GM19043 (cell line): ENCODE results near the gene TPTE.
"Not testable (repeated sequence)": the region's sequence is repeated elsewhere in the genome, so short reads cannot be mapped to it uniquely, and the experiment has no call there.

Experiments used
- ATAC-seq: cut with Tn5 transposase; IDR thresholded peaks from one replicate; pipeline ENCODE4 v1.9.1; 2021; ENCODE audit warnings: low read depth; ENCODE audit not compliant: unreplicated experiment

Gene TPTE

DNA sequence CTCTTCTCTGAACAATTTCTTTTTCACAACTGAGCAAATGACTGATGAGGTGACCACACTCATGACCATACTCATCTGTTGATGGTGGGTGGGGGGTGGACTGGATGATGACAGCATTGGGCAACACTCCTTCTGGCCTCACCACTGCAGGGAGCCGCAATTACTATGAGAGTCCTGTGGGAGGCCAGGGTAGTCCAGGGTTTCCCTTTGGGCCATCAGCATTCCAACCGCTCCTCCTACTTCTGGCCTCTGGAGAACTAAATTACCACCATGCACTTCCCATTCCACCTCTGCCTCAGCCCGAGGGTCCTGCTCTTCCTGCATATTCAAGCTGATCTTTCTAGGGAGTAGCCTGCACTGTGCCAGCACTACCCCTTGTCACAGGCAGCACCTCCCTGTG is 94.7 kb downstream of the TPTE start:
- ATAC-seq, result not testable (repeated sequence)

- ATAC-seq, result no peak
Measured at GRCh38 chr21:10616535-10616934, 95.2 kb downstream of the TPTE start.

DNA sequence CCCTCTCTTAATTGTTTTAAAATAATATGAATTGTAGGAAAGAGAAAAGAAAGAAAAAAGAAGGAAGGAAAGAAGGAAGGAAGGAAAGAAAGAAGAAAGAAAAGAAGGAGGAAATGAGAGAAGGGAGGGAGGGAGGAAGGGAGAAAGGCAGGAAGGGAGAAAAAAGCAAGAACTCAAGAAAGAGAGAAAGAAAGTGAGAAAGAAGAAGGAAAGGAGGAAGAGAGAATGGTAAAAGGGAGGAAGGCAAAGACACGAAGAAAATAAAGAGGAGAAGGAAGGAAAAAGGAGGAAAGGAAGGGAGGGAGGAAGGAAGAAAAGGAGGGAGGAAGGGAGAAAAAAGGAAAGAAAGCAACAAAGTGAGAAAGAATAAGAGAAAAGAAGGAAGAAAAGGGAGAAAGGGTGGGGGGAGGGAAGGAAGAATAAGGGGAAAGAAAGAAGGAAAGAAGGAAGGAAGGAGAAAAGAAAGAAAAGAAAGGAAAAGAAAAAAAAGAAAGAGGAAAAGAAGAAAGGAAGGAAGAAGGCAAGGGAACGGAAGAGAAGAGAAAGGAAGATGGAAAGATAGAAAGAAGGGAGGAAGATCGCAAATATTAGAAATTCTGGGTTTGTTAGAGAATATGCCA is 95.9 kb downstream of the TPTE start:
- not testable (repeated sequence) for ATAC-seq

DNA sequence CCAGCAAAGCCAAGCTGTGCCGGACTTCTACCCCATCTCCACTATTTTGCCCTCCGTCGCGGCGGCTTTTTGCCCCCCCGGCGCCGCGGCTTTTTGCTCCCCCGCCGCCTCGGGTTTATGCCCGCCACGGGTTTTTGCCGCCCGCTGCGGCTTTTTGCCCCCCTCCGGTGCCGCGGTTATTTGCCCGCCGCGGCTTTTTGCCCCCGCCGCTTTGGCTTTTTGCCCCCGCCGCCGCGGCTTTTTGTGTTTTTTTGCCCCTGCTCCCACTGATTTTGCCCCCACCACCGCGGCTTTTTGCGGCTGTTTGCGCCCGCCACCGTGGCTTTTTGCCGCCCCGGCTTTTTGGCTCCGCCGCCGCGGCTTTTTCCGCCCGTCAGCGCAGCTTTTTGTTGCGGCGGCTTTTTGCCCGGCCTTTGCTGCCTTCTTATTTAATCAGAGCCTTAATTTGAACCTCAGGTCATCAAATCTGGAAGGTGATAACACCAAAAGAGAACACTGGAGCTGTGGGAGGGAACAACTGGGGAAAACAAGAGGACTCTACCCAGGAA is 106.0 kb downstream of the TPTE start:
- ATAC-seq, result no peak

DNA sequence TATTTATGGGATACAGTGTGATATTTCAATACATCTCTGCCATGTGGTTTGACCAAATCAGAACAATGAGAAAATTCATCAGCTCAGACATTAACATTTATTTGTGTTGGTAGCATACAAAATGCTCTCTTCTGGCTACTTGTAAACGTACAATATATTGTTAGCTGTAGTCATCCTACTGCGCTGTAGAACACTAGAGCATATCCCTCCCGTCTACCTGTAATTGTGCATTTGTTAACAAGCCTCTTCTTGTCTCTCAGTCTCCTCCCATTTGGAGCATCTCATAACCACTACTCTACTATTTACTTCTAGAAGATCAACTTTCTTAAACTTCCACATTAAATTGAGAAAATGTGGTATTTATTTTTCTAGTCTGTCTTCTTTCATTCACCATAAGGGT is 107.9 kb downstream of the TPTE start:
- ATAC-seq, result not testable (repeated sequence)

GRCh38 chr21:10630829-10631228 is 109.4 kb downstream of the TPTE start:
- not testable (repeated sequence) for ATAC-seq

DNA sequence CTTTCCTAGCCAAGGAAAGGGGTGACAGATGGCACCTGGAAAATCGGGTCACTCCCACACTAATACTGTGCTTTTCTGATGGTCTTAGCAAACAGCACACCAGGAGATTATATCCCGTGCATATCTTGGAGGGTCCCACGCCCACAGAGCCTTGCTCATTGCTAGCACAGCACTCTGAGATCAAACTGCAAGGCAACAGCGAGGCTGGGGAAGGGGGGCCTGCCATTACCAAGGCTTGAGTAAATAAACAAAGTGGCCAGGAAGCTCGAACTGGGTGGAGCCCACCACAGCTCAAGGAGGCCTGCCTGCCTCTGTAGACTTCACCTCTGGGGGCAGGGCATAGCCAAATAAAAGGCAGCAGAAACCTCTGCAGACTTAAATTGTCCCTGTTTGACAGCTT is 109.9 kb downstream of the TPTE start:
- ATAC-seq, result not testable (repeated sequence)

- not testable (repeated sequence) for ATAC-seq
Measured at GRCh38 chr21:10638144-10638543, 116.8 kb downstream of the TPTE start.

GRCh38 chr21:10639123-10639522 is 117.7 kb downstream of the TPTE start:
- no peak for ATAC-seq

- not testable (repeated sequence) for ATAC-seq
Measured at GRCh38 chr21:10639746-10640145, 118.4 kb downstream of the TPTE start.

GRCh38 chr21:10640446-10640845 is 119.1 kb downstream of the TPTE start:
- ATAC-seq, result no peak

GRCh38 chr21:10641107-10641506 is 119.7 kb downstream of the TPTE start:
- ATAC-seq, result no peak

DNA sequence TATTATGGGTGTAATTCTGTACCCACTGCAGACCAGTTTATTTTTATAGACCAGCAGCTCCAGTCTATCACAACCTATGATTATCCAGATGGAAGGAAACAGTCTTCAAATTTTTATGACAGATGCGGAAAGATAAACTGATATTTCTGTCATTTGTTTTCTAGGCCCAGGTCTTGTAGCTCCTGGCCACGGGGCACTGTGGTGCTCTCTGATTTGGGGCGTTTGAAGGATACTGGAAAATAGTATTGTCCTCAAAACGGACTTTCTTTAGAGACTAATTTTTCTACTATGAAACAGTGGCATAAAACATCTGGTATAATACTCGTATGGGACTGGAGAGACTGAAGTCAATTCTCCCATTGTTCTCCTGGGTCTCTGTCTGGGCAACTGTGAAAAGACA is 124.3 kb downstream of the TPTE start:
- ATAC-seq, result not testable (repeated sequence)

DNA sequence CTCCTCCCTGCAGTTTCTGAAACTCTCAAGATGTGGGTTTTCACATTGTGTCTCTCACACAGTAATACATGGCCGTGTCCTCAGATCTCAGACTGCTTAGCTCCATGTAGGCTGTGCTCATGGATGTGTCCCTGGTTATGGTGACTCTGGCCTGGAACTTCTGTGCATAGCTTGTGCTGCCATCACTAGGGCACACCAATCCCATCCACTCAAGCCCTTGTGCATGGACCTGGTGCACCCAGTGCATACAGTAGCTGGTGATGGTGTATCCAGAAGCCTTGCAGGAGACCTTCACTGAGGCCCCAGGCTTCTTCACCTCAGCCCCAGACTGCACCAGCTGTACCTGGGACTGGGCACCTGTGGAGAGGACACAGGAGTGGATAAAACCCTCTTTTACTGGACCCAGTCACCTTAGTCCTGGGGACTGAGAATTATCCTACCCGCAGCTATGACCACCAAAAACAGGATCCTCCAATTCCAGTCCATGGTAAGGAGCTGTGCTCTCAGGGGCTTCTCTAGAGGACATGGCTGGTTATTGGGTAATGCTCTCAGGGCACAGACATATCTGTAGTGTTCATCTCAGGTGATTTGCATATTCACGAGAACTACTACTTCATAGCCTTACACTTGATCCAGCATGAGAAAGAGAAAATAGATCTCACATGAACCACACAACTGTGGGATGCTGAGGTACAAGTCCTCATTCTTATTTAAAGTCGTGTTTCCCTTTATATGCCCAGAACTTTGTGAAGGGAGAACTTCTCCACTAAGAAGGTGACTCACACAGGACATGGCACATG is 128.2 kb downstream of the TPTE start:
- not testable (repeated sequence) for ATAC-seq

DNA sequence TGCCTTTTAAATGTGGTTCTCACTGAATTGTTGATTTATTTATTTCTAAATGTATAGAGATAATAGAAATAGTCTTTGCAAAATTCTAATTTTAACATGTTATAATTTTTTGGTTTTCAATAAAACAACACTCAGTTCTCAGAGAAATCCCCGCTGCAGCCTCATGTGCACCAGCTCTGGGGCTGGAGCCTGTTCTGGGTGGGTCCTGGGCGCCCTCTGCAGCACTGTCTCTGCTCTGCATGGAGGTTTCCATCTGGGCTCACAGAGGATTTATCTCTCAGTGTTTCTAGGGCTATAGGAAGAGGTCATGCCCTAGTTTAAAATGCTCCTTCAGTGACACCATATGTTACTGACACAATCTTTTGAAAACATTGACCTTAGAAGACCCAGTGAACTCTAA is 128.9 kb downstream of the TPTE start:
- ATAC-seq, result not testable (repeated sequence)
